Measurements from ENCODE around the gene CRK. TPM values are rescaled to one million over a fixed set of nuclear protein-coding genes. Genes with fewer than 3 reads are reported as not detected.

Gene CRK
- total and polyA plus RNA-seq, 7 donors: 26.4 to 60.4 (median 34.7) TPM

GRCh38 chr17:1480747-1481465 lies 24.9 kb upstream of the CRK start:
- ATAC-seq (no peak), DNase-seq (no peak)
- intact Hi-C loops (cut with DNase I): no loop called here
- WGBS, 3 donors: 82 to 85% (median 84%) methylated on average over 18 of the region's 18 CpGs
- H3K9me3 ChIP-seq: no peaks in the 10 kb centered on the region
- no peak for TF ChIP-seq CTCF (IDR thresholded peaks at IDR 0.05)
- H3K36me3 ChIP-seq (ENCODE audit: insufficient read depth in 1 of 2, low read depth in 1 of 2): peaks cover 0 to 67% of the 10 kb centered on the region in 2 donors
- no peaks in the 10 kb centered on the region for H3K27me3 ChIP-seq (ENCODE audit: insufficient read depth in 3 of 3, low read length in 2 of 3)
- no peak overlapping the region for H3K27ac ChIP-seq
- no peak overlapping the region for H3K4me3 ChIP-seq
- H3K4me1 ChIP-seq: peaks cover 11% of the 10 kb centered on the region

DNA sequence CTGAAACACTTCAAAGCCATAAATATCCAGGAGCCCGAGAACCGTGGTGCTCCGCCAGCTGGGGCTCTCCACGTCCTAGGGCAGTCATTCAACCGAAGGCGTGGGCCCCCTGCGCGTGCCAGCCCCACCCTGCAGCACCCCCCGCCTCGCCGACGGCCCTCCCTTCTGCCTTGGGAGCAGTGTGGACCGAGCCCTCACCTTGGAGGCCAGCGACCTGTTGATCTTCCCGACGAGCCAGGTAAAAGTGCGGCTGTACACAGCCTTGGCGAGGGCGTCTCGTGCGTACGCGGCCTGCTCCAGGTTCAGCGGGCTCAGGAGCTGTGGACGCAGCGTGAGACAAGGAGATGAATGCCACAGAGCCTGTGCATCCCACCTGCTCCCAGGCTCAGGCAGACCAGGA lies 22.4 kb upstream of the CRK start:
- Histone ChIP-seq H3K36me3 (ENCODE audit: insufficient read depth in 1 of 2, low read depth in 1 of 2) (peaks cover 0 to 86% of the 10 kb centered on the region in 2 donors), H3K4me1 (peaks cover 4% of the 10 kb centered on the region), H3K27me3 (ENCODE audit: insufficient read depth in 3 of 3, low read length in 2 of 3) (no peaks in the 10 kb centered on the region), H3K4me3 (no peak overlapping the region), H3K27ac (no peak overlapping the region), H3K9me3 (no peaks in the 10 kb centered on the region)
- WGBS, 3 donors: 90 to 91% (median 90%) methylated on average over 26 of the region's 26 CpGs
- ATAC-seq (no peak), DNase-seq (no peak)
- intact Hi-C loops (cut with DNase I): no loop called here
- no peak for TF ChIP-seq CTCF (IDR thresholded peaks at IDR 0.05)

DNA sequence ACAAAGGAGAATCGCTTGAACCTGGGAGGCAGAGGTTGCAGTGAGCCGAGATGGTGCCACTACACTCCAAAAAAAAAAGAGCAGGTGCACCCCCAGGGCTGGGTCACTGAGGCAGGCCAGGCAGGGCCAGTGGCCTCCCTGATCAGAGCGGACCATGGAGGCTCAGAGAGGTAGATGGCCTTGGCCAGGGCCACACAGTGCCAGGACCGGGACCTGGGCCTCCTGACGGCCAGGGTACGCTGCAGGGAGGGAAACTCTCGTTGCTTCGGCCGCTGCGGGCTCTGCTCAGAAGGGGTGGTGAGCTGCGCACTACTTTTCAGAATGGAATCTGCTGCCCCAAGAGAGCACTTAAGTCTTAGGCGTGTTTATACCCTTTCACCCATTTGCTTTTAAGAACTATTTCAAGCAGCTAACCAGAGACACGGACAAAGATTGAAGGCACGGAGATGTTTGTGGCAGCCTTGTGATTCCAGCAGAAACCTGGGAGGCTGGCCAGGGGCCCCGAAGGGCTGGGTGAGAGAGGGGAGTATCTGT lies 19.4 kb upstream of the CRK start:
- intact Hi-C loops (cut with DNase I): no loop called here

DNA sequence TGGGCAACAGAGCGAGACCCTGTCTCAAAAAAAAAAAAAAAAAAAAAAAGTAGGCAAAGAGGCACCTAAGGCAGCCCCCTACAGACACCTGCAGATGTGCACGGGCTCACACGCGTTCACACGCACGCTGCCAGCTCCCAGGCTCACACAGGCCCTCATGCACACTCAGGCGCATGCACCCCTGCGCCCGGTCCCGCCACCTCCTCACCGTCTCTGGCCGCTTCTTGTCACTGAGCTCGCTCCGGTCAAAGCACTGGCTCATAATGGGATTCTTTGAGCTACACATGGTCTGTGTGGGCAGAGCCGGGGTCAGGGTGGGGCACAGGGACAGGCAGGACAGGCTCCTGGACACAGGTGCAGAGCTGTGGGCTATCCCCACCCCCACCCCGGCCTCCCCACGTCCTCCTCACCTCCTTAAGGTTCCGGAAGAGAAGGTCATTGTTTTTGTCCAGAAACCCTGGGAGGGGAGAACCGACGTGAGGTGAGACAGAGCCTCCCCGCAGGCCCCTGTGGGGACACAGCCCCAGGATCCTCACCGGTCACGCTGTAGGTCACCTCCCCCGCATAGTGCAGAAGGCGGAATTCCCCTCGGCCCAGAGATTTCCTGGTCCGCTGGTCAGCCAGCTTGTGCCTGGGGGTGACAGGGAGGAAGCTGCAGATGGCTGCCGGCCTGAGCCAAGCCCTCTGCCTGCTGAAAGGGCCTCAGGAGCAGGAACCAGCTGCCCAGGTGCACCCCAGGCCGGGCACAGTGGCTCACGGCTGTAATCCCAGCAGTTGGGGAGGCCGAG lies 18.6 kb upstream of the CRK start:
- H3K4me3 ChIP-seq: no peak overlapping the region
- H3K27me3 ChIP-seq (ENCODE audit: insufficient read depth in 3 of 3, low read length in 2 of 3): no peaks in the 10 kb centered on the region
- intact Hi-C loops (cut with DNase I): no loop called here
- H3K4me1 ChIP-seq: no peaks in the 10 kb centered on the region
- no peak for TF ChIP-seq CTCF (IDR thresholded peaks at IDR 0.05)
- no peak overlapping the region for H3K27ac ChIP-seq
- peaks cover 0 to 95% of the 10 kb centered on the region in 2 donors for H3K36me3 ChIP-seq (ENCODE audit: insufficient read depth in 1 of 2, low read depth in 1 of 2)
- no peaks in the 10 kb centered on the region for H3K9me3 ChIP-seq
- 76 to 85% (median 79%) methylated on average over 31 of the region's 31 CpGs for WGBS, 3 donors
- ATAC-seq (no peak), DNase-seq (no peak)

More for the DNA sequence above, 19.4 kb upstream of the CRK start:
- WGBS, 3 donors: 81 to 85% (median 81%) methylated on average over 15 of the region's 15 CpGs
- ATAC-seq (no peak), DNase-seq (no peak)
- H3K4me3 ChIP-seq: no peak overlapping the region
- H3K27me3 ChIP-seq (ENCODE audit: insufficient read depth in 3 of 3, low read length in 2 of 3): no peaks in the 10 kb centered on the region
- no peaks in the 10 kb centered on the region for H3K9me3 ChIP-seq
- H3K36me3 ChIP-seq (ENCODE audit: insufficient read depth in 1 of 2, low read depth in 1 of 2): peaks cover 0 to 95% of the 10 kb centered on the region in 2 donors
- no peak for TF ChIP-seq CTCF (IDR thresholded peaks at IDR 0.05)
- H3K27ac ChIP-seq: no peak overlapping the region
- H3K4me1 ChIP-seq: no peaks in the 10 kb centered on the region
